Limb (tissue), 2 donors: ENCODE data around the gene TMEM273.

Experiments
- DNase-seq, 2 donors: peaks; one replicate each; pipeline ENCODE4 v3.0.0-alpha.2; 2016; ENCODE audit errors: extremely low spot score in 2 of 2

TMEM273 gene

DNA sequence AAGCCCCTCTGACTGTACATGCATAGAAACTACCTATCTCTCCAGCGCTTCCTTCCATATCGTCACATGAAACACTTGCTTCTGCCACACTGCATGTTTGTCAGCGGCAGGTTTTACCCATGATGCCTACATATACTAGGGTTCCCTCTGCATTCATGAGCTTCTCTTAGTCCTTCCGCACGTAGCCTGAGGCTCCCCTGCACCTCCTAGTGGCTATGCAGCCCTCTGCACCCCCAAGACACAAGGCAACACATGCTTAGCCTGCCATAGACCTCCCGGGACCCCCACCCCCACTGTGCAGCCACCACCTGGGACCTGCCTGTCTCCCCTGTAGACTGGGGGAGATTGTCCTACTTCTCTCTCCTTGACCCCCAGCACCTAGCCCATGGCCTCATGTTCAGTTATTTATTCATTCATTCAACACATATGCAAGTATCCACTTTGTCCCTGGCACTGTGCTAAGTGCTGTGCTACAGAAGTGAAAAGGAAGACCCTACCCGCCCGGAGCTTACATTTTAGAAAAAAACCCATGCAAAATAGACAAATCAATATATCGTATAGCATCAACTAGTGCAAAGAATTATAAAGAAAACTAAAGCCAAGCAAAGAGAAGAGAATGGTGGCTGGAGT, 23.5 kb downstream of the TMEM273 start:
- peak in 1 of 2 donors; percentile 55 for DNase-seq

DNA sequence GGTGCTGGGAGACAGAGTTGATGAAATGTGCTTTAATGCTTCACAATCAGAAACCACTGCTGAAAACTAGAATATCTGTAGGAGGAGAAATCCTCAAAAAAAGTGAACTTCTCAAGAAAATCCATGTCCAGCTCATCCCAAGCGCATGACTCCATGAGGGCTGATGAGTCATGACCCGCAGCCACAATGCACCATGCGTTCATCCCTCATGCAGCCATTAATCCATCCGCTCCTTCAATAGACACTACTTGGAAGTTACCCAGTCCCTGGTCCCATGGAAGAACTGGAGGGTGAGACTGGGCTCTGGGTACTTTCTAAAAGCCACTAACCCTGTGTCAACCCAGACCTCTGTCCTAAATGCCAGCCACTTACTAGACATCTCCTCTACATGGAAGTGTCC, 24.4 kb downstream of the TMEM273 start:
- peak in 1 of 2 donors; percentile 17 for DNase-seq

DNA sequence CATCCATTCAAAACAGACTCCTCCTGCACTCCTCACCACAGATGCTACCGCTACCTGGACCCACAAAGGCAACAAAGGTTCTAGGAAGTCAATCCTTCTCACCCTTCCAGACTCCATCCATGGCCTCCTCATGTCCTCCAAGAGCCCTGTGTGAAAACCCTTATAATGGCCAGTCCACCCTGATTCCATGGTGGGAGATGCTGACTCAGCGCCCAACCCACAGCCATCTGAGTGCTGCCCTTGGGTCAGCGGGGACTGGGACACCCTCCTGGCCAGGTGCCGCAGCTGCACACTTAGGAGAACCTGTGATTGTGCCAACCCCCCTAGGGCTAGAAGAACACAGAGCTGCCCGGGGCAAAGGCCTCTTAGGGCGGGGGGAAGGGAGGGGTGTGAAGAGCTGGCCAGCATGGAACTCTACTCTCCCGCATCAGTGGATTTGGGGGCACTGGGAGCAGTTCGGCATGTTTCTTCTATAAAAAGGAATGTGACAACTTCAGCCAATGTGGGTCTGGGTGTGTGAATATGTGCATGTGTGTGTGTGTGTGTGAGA, 25.4 kb downstream of the TMEM273 start:
- peak in 1 of 2 donors; percentile 19 for DNase-seq

DNA sequence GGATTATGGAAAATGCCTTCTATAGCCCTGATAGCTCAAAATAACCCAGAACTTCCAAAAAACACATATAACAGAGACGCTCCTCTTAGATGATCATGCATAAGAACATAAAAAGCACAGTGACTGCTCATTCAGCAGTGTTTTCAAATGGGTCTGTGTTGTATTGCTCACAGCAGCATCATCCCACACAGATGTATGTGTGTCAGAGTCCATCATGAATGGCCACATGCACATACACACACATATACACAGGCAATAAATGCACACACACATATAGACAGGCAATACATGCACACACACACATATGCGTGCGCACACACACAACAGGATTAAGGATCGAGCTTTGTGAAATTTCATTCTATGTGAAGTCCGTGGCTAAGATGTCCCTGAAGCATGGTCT, 26.1 kb downstream of the TMEM273 start:
- no peak for DNase-seq

DNA sequence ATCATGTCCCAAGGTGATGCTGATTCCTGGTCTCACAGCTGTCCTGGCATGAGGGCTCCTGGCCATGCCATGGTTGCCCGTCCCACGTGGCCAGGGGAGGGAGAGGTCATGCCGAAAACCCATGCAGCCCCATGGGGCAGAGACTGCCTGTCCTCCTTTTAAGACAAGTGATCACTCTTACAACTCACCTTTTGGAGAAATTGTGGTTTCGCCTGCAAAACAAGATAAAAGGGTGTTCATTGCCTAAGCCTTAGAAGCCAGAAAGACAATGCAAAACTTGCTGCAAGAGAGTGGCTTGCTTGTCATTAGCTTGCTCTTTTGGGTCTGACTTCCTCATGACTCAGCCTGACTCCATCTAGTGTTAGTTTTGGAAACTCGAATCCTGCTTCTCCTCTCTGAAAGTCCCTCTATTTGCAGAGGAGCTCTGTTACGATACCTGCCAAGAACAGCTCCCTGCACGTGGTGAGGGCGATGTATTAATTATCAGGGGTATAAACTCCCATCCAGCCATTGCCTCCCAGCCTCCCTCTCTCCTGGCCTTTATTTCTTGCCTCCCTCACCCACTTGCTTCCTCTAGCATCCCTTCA, 26.7 kb downstream of the TMEM273 start:
- DNase-seq: peak; percentile 23 to 52

DNA sequence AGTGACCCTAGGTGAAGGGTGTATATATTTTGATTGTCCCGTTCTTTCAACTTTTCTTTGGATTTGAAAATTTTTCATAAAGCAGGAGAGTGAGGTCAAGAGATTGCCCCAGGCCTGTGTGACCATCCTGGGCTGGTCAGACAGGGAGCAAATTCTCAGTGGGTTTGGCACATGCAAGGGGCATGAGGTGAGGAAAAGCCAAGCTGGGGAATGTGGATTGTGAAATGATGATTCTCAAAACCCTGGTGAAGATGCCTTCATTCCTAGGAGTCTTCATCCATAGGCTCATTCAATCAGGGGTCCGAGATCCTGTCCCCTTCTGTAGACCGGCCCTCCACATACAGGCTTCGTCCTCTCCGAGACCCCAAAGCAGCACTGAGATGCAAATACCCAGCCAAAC, 27.4 kb downstream of the TMEM273 start:
- DNase-seq: no peak

DNA sequence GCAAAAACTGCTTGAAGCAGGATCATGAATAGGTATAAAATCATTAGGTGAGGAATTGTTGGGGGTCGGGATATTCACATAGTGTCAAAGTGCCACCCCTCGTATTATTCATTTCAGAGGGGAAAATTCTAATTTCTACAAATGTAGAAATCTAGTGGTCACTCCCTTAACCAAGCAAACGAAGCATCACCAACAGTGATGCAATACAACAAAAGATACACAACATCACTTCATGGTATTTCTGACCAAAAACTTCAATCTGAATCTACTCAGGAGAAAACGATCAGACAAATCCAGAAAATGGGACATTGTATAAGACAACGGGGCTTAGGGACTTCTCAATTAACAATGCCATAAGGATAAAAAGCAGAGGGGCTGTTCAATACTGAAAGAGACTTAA, 28.1 kb downstream of the TMEM273 start:
- DNase-seq: no peak

DNA sequence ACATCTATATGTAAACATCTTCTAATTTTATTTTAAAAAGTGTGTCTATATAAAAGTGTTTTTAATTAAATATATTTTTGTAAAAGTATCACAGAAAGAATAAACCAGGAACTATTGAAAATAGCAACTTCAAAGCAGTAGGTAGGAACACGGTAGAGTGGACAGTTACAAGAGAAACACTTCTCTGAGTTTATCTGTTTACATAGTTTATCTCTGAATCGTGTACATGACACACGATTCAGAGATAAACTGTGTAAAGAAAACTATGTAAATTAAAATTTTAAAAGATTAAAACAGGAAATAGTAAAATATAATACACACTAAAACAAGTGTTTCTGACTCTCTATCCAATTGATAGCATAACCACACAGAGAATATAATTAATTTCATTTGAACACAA, 29.3 kb downstream of the TMEM273 start:
- no peak for DNase-seq

DNA sequence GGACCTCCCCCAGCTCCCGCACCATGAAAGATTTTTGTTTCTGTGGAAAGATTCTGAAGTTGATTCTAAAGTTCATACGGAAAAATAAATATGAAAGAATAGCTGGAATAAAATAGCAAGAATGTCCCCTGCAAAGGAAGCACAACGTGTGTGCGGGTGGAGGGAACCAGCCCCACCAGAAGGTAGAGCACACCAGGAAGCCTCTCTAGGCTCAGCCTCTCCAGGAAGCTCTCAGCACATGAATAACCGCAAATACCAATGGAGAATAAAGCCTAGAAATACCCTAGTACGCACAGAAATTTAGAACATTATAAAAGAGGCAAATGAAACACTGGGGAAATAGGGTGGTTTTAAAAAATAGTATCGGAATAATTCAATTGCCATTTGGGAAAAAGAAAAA, 29.8 kb downstream of the TMEM273 start:
- DNase-seq: no peak

DNA sequence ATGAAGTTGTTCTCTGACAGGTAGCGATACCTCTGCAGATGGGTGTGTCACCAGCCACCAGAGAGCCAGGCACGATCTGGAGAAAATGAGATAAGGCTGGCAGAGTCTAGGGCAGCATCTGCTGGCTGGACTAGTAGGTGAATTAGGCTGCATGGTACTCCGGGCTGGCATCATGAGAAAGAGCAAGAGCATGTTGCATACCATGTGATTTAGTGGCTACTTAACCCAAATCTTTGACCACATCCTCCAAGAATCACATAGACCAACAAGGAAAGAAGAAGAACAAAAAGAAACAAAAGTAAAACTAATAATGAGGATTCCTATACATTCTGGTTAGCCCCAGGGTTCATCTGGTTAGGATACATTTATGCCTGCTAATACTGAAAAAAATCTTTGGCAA, 31.0 kb downstream of the TMEM273 start:
- DNase-seq: peak in 1 of 2 donors; percentile 14

DNA sequence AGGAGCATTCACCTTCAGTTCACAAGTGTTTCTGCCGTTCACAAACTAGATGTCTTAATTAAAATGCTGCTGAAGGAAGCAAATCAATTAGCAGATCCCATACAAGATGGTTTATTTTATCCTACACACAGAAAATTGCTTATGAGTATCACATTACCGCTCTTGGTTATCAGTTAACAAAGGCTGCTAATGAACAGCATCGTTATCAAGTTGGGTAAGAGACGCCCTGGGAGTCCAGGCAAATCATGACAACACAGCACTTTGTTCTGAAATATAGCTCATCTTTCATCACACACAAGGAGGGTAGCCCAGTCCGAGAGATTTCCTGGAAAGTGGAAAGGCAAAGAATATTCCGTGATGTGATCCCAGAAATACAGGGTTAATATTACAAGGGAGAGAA, 33.5 kb downstream of the TMEM273 start:
- no peak for DNase-seq

DNA sequence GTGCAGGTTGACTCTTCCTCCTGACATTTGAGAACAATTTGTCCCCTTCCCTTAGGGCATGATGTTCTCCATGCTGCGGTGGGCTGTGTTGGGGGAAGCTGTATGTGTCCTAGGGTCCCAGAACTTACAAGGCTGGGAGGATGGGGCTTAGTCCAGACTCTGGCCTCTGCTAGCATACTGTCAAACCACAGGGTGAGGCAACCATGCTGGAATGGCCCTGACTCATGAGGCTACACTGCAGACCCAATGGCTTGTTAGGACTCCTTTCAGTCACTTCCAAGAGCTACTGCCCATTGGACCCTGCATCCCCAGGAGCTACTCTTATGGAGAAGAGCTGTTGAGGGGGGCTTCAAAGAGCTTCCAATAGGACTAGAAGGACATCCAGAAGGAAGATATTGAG, 34.2 kb downstream of the TMEM273 start:
- DNase-seq: no peak

DNA sequence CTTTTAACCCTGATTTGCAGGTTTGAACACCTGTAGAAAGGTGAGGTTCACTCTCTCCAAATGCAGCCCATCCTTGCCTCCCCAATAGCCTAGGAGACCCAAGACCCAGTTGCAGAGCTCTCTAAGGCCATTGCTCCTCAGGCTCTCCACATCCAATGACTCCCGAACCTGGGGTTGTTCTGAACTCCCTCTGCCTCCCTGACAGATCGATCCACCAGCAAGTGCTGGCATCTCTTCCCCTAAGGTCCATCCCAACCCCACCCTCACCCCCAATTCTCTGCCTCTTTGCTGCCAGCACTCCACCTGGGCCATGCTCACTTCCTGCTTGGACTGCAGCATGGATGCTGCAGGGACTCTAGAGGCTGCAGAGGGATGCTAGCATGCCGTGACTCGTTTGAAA, 35.1 kb downstream of the TMEM273 start:
- no peak for DNase-seq

DNA sequence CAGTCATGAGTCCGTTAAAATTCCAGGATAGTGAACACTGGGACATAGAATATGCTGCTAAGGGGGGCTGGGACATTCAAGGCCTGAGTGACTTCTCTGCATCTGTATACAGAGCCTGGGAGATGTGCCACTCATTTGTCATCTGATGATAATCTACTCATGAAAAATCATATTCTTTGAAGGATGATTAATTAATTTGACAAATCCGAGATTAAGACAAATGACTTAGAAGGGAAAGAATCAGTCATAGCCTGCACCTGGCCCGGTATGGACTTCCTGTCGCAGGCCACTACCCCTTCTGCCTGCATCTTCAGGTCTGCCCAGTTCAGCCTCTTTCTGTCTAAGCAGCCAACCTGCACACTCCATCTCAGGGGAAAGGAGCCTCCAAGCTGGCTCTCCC, 35.5 kb downstream of the TMEM273 start:
- no peak for DNase-seq

DNA sequence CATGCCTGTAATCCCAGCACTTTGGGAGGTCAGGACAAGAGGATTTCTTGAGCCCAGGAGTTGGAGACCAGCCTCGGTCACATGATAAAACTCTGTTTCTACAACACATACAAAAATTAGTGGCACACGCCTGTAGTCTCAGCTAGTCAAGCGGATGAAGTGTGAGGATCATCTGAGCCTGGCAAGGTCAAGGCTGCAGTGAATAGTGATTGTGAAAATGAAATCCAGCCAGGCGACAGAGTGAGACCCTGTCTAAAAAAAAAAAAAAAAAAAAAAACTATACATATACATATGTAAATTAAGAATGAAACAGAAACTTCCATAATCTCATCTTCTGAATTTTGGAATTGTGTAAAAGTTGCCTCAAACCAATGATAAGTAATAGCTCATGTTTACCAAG, 36.2 kb downstream of the TMEM273 start:
- DNase-seq: no peak

DNA sequence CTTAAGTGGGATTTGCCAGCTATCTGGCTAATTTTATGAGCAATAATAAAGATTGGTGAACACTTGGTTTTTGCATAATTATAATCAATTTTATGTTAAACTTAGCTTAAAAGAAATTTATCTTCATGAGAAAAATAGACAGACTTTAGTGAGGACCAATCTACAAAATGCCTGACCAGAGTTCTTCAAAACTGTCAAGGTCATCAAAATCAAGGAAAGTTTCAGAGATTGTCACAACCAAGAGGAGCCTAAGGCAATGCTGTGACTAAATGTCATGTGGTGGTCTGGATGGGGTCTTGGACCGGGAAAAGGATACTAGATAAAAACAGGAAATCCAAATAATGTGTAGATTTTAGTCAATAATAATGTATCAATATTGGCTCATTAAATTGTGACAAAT, 36.7 kb downstream of the TMEM273 start:
- no peak for DNase-seq

DNA sequence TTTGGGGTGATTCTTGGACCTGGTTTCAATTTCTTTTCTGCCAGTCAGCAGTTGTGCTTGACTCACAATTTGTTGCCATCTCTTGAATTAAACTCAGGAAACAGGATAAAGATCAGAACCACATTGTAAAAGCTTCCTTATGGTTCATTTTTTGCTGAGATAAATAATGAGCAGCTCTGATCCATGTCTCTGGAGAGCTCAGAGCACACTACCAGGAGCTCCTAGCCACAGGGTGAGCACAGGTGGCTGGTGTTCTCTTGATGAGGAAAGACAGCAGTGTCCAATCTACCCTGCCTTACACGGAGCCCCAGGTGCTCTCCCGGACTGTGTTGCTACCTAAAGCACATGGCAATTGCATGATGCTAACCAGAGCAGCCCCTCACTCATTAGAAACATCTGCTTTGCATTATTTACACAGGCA, 37.2 kb downstream of the TMEM273 start:
- no peak for DNase-seq

DNA sequence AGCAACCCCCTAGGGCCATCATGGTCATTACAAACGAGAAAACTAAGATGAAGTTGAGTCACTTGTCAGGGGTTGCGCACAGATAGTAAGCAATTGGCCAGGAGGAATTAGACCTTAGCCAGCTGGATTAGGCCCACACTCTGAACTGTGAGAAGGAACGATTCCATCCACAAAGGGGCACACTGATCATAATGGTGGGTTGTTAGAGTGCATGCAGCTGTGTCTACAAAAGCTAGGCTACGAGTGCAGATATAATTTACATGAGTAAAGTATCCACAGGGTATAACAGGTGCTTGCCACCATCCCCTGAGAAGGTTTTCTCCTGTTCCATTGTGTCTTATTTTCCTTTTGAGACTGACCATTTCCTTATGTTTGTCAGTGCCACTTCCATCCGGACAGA, 37.8 kb downstream of the TMEM273 start:
- no peak for DNase-seq

DNA sequence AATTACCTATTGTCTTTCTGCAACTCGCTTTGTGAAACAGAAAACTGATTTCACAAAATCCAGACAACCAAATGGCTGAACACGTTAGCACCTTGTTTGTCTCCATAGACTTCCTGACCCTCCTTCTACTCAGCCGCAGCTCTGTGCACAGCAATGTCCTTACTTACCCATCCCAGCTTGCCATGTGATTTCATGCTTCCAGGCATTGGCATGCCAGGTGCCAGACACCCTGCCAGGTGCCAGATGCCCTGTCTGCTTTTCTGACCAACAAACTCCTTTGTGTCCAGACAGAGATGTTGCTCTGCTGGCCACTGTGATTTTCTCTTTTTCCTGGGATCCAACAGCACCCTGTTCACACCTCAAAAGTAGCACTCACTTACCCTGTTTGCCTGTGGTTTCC, 38.3 kb downstream of the TMEM273 start:
- no peak for DNase-seq

DNA sequence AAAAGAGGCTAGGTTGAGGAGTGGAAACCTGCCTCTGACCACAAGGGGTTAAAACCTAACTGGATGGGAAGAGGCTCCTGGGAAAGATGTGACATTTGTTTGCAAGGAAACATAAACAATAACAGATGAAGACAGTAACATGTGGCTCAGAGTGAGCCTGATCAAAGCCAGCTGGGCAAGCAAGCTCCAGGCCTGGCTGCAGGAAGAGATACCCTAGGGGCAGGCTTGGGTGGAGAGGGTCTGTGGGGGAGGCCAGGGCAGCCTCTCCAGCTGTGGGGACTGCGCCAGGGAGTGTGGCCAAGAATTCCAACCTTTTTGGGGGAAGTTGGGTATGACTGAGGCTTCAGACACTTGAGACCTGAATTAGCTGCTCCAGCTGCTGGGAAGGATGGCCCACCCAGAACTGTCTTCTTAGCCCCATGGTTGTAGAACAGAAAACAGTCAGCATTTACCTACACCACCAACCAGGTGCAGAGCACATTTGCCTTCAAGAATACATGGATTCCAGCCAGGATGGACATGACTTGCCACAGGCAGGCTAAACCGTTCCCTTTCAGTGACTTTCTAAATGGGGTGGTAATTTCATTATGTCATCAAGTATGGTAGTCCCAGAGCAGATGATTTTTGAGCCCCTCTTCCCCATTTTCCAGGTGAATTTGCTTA, 44.0 kb downstream of the TMEM273 start:
- DNase-seq: peak; percentile 60 to 73

DNA sequence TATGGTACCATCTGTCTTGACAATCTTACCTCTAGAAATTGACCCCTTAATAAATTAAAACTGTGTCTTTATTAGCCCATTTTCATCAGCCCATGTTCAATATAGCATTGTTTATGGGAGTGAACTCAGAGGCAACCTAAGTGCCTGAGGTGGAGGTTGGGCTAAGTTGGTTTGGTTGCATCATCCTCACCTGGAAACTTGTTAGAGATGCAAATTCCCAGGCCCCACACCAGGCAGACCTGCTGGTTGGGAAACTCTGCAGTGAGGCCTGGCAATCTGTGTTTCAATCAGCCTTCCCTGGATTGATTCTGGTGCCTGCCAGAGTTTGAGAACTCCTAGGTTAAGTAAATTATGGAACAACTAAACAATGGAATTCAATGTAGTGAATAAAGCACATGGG, 44.9 kb downstream of the TMEM273 start:
- DNase-seq: no peak

DNA sequence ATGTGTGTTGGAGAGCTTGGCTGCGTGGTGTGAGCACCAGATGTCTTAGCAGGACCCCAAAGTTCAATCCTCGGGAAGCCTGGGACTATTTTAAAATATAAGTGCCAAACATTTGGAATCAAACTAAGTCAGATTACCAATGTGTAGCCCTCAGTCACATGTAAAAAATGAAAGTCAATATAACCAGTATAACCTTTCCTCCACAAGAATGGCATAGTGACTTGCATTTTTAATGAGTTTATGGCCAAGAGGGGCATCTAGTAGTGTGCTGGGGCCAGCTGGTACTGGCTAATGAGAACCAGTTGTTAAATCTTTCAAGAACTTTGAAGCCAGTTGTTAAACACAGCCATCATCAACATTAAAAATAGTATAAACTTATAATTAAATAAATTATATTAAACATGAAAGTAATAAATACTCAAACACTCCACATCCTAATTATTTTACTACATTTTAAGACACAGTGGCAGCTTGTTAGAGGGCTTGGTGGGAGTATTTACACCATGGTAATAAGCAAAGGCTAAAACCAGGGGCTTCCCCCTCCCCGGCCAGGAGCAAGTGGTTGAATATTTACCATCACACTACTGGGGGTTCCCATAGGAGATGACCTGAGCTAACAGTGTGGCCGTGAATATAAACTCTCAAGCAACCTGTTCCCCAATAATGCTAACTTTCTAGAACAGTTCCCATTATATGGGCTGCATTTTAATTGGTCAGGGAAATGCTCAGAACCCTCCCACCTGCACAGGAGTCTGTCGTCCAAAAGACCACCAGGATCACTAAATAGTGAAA, 46.5 kb downstream of the TMEM273 start:
- no peak for DNase-seq
